Mammary epithelial cell (primary cell): ENCODE results near the gene ABCC6.

Source experiments
- CTCF ChIP-seq, 2 donors: IDR thresholded peaks in 1 of 2; conservative IDR thresholded peaks in 1 of 2; 2 replicates each; pipeline ENCODE4 v1.5.1; 2011 to 2012; ENCODE audit warnings: inconsistent platforms in 2 of 2, low read length in 2 of 2, mild to moderate bottlenecking in 2 of 2, control low read depth in 1 of 2, low read depth in 1 of 2; ENCODE audit not compliant: insufficient read depth in 1 of 2; ENCODE audit errors: extremely low read depth in 1 of 2
- EZH2 ChIP-seq: IDR thresholded peaks from 2 replicates; pipeline ENCODE4 v1.6.1; 2012; ENCODE audit warnings: low read length, inconsistent platforms, borderline replicate concordance

DNA sequence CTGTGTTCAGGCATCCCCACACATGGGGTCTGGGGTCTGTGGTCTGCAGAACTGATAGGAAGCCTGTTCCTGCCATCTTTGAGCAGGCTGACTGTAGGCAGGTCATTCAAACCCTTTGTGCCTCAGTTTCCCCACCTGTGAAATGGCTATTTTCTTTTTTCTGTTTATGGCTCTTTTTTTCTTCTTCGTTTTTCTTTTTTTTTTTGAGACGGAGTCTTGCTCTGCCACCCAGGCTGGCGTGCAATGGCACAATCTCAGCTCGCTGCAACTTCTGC, 72.5 kb downstream of the ABCC6 start:
- no peak for TF ChIP-seq CTCF (conservative IDR thresholded peaks at IDR 0.05 in 1 of 2, IDR thresholded peaks at IDR 0.05 in 1 of 2; ENCODE audit: extremely low read depth in 1 of 2, insufficient read depth in 1 of 2, low read depth in 1 of 2, low read length in 2 of 2)
- TF ChIP-seq EZH2 = no peak
